HepG2 (cell line): ENCODE results near the gene MINDY1. TPM values are rescaled to one million over a fixed set of nuclear protein-coding genes. Genes with fewer than 3 reads are reported as not detected.

Source experiments
- ARNT2 ChIP-seq: sonication (generic); formaldehyde crosslinking; IDR thresholded peaks from 2 replicates; pipeline ENCODE4 v1.8.0; 2022; ENCODE audit warnings: mild to moderate bottlenecking, low read depth, missing genetic modification reagents, moderate library complexity
- ATAD3A ChIP-seq: sonication (generic); formaldehyde crosslinking; IDR thresholded peaks from 2 replicates; pipeline ENCODE4 v1.4.0; 2020; ENCODE audit warnings: missing genetic modification reagents
- ATF7-NPFF ChIP-seq: sonication (generic); formaldehyde crosslinking; IDR thresholded peaks from 2 replicates; pipeline ENCODE4 v1.8.1; 2023; ENCODE audit warnings: mild to moderate bottlenecking, low read depth, missing genetic modification reagents, moderate library complexity
- ATM ChIP-seq: fragments of 450-650 bp; IDR thresholded peaks from 2 replicates; pipeline ENCODE4 v1.7.1; 2017; ENCODE audit warnings: mild to moderate bottlenecking, borderline replicate concordance
- EEA1 ChIP-seq: sonication (generic); formaldehyde crosslinking; IDR thresholded peaks from 2 replicates; pipeline ENCODE4 v1.5.1; 2020; ENCODE audit warnings: mild to moderate bottlenecking, missing genetic modification reagents, borderline replicate concordance
- ESRRA ChIP-seq: sonication (generic); formaldehyde crosslinking; IDR thresholded peaks from 2 replicates; pipeline ENCODE4 v1.5.1; 2020; ENCODE audit warnings: mild to moderate bottlenecking, low read depth, missing genetic modification reagents
- ETV5 ChIP-seq: IDR thresholded peaks from 2 replicates; pipeline ENCODE4 v1.6.1; 2018; ENCODE audit warnings: missing biosample characterization, missing genetic modification reagents, inconsistent platforms, borderline replicate concordance
- GATAD2A ChIP-seq: IDR thresholded peaks from 2 replicates; pipeline ENCODE4 v1.6.1; 2016
- HNRNPL ChIP-seq: fragments of 200-400 bp; formaldehyde crosslinking; IDR thresholded peaks from 2 replicates; pipeline ENCODE4 v1.6.1; 2017; ENCODE audit warnings: mild to moderate bottlenecking, low read depth, low read length
- NCOR1 ChIP-seq: fragments of 200-600 bp; sonication (generic); IDR thresholded peaks from 2 replicates; pipeline ENCODE4 v1.7.0; 2017; ENCODE audit warnings: antibody characterized with exemption, low read length, borderline replicate concordance
- PAWR ChIP-seq: sonication (generic); formaldehyde crosslinking; IDR thresholded peaks from 2 replicates; pipeline ENCODE4 v1.4.0; 2020; ENCODE audit warnings: missing genetic modification reagents, mild to moderate bottlenecking, borderline replicate concordance
- TFDP1 ChIP-seq: IDR thresholded peaks from 2 replicates; pipeline ENCODE4 v1.6.1; 2016; ENCODE audit warnings: missing compliant biosample characterization, missing genetic modification reagents, borderline replicate concordance
- TFDP2 ChIP-seq: sonication (generic); formaldehyde crosslinking; IDR thresholded peaks from 2 replicates; pipeline ENCODE4 v1.4.0; 2020; ENCODE audit warnings: missing genetic modification reagents
- ZBTB1 ChIP-seq: sonication (generic); formaldehyde crosslinking; IDR thresholded peaks from 2 replicates; pipeline ENCODE4 v1.4.0; 2020; ENCODE audit warnings: missing genetic modification reagents, borderline replicate concordance
- ZBTB44 ChIP-seq: sonication (generic); formaldehyde crosslinking; IDR thresholded peaks from 2 replicates; pipeline ENCODE4 v1.4.0; 2020; ENCODE audit warnings: missing genetic modification reagents
- ZBTB49 ChIP-seq: sonication (generic); formaldehyde crosslinking; IDR thresholded peaks from 2 replicates; pipeline ENCODE4 v1.4.0; 2020; ENCODE audit warnings: missing genetic modification reagents, borderline replicate concordance
- ZFY ChIP-seq: sonication (generic); formaldehyde crosslinking; IDR thresholded peaks from 2 replicates; pipeline ENCODE4 v1.4.0; 2020; ENCODE audit warnings: missing genetic modification reagents
- ZNF24 ChIP-seq: fragments of 450-650 bp; IDR thresholded peaks from 2 replicates; pipeline ENCODE4 v1.6.1; 2017; ENCODE audit warnings: antibody characterized with exemption, mild to moderate bottlenecking
- ZNF34 ChIP-seq: sonication (generic); formaldehyde crosslinking; IDR thresholded peaks from 2 replicates; pipeline ENCODE4 v1.4.0; 2020; ENCODE audit warnings: mild to moderate bottlenecking, missing genetic modification reagents, borderline replicate concordance
- ZNF567 ChIP-seq: sonication (generic); formaldehyde crosslinking; IDR thresholded peaks from 2 replicates; pipeline ENCODE4 v1.8.1; 2023; ENCODE audit warnings: mild to moderate bottlenecking, missing genetic modification reagents, borderline replicate concordance
- ZNF773 ChIP-seq: sonication (generic); formaldehyde crosslinking; IDR thresholded peaks from 2 replicates; pipeline ENCODE4 v1.4.0; 2020; ENCODE audit warnings: missing genetic modification reagents, borderline replicate concordance
- ZSCAN21 ChIP-seq: sonication (generic); formaldehyde crosslinking; IDR thresholded peaks from 2 replicates; pipeline ENCODE4 v1.8.0; 2022; ENCODE audit warnings: mild to moderate bottlenecking, missing genetic modification reagents, moderate library complexity, borderline replicate concordance
- polyA plus RNA-seq, 8 experiments: library from polyadenylated mRNA; depleted of rRNA in 3 of 8; stranded (reverse) in 7 of 8; unstranded in 1 of 8; fragments of >200 nt; fragmentation: Illumina TruSeq in 4 of 8; extraction: Trizol in 4 of 8; gene quantifications; 2 replicates each; pipeline versions ENCODE4 v1.2.1 to v1.2.3, GENCODE V29; 2011 to 2016; ENCODE audit warnings: low read depth in 4 of 8, missing spikeins in 1 of 8, mixed read lengths in 1 of 8; ENCODE audit not compliant: insufficient read depth in 1 of 8
- total RNA-seq, 5 experiments: library from RNA; depleted of rRNA; stranded (reverse); fragments of >200 nt; fragmentation: Illumina TruSeq; extraction: Trizol; gene quantifications; 2 replicates each; pipeline ENCODE4 v1.2.3, GENCODE V29; 2016; ENCODE audit warnings: low read depth in 1 of 5

MINDY1 gene
- total and polyA plus RNA-seq, 2 of the 13 experiments (the other 11 are each of a cell fraction or from before 2014, with no cell fraction given): 11.1 to 15.0 TPM

GRCh38 chr1:150970808-150971582 lies 35.7 kb downstream of the MINDY1 start (continued):
- no peak for TF ChIP-seq ZNF34
- TF ChIP-seq PAWR (CRISPR knock-in tag): no peak
- TF ChIP-seq ZNF567: no peak
- TF ChIP-seq ZSCAN21 (CRISPR knock-in tag): peak; percentile 90
- no peak for TF ChIP-seq ATAD3A (CRISPR knock-in tag)
- TF ChIP-seq ZNF24: no peak
- peak; percentile 62; the same call in 1 of the 2 replicates for TF ChIP-seq ETV5 (CRISPR knock-in tag)
- TF ChIP-seq ZNF773: no peak
- 0 out of 2 replicates have a peak, but pooled peaks have one; percentile 9 for TF ChIP-seq EEA1 (CRISPR knock-in tag)
- peak; percentile 98 for TF ChIP-seq ESRRA (CRISPR knock-in tag)
- TF ChIP-seq ATM: no peak
- TF ChIP-seq ZFY: no peak; the same call in 1 of the 2 replicates
- TF ChIP-seq NCOR1: peak; percentile 100
- TF ChIP-seq ZBTB49 (CRISPR knock-in tag): no peak
- peak; percentile 77; the same call in 1 of the 2 replicates for TF ChIP-seq ARNT2 (CRISPR knock-in tag)
- TF ChIP-seq ATF7-NPFF: no peak
- TF ChIP-seq HNRNPL: 0 out of 2 replicates have a peak, but pooled peaks have one; percentile 16
- TF ChIP-seq ZBTB1: no peak
- TF ChIP-seq TFDP2 (CRISPR knock-in tag): no peak
- no peak for TF ChIP-seq ZBTB44 (CRISPR knock-in tag)
- TF ChIP-seq TFDP1 (CRISPR knock-in tag): no peak
- peak; percentile 88 for TF ChIP-seq GATAD2A
